Activated T-helper 1 cell treated with anti-CD3 and anti-CD28 coated beads, Interleukin-12 subunit alpha, Interleukin-12 subunit beta, Interleukin-2, Interleukin-4 antibody, amounts not matched to agents 30 ng/mL and 10 ng/mL and 1 ng/mL, durations not matched to agents 14 hours and 24 hours and 36 hours (primary cell): ENCODE results near the gene CACNG4. TPM values are rescaled to one million over a fixed set of nuclear protein-coding genes. Genes with fewer than 3 reads are reported as not detected.

ENCODE experiments used
- DNase-seq: peaks from one replicate; pipeline ENCODE4 v3.0.0; 2021; ENCODE audit warnings: low spot score
- H3K27ac Mint-ChIP-seq: one replicate; pipeline ENCODE4 v1.8.0; 2021; ENCODE audit warnings: mild to moderate bottlenecking, mixed read lengths
- H3K27me3 Mint-ChIP-seq: one replicate; pipeline ENCODE4 v1.8.0; 2022; ENCODE audit warnings: mild to moderate bottlenecking, moderate library complexity, mixed read lengths; ENCODE audit not compliant: insufficient read depth
- H3K36me3 Mint-ChIP-seq: one replicate; pipeline ENCODE4 v1.8.0; 2021; ENCODE audit warnings: low read depth, mixed read lengths
- H3K4me1 Mint-ChIP-seq: one replicate; pipeline ENCODE4 v1.8.0; 2021; ENCODE audit warnings: low read depth, mixed read lengths
- H3K4me3 Mint-ChIP-seq: one replicate; pipeline ENCODE4 v1.8.0; 2021; ENCODE audit warnings: mild to moderate bottlenecking, moderate library complexity, mixed read lengths
- H3K9me3 Mint-ChIP-seq: one replicate; pipeline ENCODE4 v1.8.0; 2021; ENCODE audit warnings: mixed read lengths
- intact Hi-C: fragments of 100-400 bp; cut with micrococcal nuclease; formaldehyde crosslinking; loops from one replicate; pipeline ENCODE4 v1.15.1; 2024
- total RNA-seq: library from RNA; stranded (reverse); gene quantifications from 2 replicates; pipeline ENCODE4 v1.2.3, GENCODE V29; 2022

Gene CACNG4
- total RNA-seq, 1 donor from 2014 or later = not detected

DNA sequence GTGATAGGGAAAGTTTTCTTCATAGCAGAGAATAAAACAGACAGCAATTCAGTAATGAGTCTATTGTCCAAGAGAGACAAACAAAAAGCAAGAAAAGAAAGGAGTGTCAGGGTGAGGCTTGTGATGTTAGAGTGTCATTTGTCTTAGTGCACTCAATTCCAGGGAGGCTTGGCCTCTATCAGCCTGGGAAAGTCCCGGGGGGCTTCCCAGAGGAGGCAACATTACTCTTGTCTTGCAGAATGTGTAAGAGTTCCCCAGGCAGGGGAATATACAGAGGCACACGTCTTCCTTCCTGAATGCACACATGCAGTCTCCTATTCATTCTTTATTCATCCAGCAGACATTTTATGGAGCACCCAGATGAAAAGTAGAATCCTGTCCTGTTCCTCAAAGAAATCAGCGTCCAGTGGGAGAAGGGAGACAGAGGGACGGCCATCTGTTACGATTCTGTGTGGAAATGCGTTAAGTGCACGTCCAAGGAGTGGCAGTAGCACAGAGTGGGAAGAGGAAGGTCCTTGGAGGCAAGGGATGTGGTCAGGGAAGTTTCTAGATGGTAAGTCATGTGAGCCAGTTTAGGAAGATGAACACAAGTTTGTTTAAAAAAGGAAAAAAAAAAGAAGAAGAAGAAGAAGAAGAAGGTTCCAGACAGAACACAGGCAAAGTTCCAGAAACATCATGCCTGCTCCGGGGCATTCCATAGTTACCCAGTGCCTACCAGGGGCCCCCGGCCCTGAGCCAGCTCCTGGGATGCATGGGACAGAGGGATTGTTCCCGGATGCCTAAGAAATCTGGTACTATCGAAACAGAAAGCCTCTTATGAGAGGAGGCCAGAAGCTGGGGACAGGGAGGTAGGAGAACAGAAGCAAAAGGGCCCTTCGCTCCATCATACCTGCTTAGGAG is 21.1 kb downstream of the CACNG4 start:
- H3K4me1 Mint-ChIP-seq = no peaks in the 10 kb centered on the region
- no peaks in the 10 kb centered on the region for H3K9me3 Mint-ChIP-seq
- no peak overlapping the region for H3K27ac Mint-ChIP-seq
- no peak for DNase-seq
- no peaks in the 10 kb centered on the region for H3K36me3 Mint-ChIP-seq
- H3K27me3 Mint-ChIP-seq = peaks cover 13% of the 10 kb centered on the region
- H3K4me3 Mint-ChIP-seq = no peak overlapping the region
- intact Hi-C loops = no loop called here

DNA sequence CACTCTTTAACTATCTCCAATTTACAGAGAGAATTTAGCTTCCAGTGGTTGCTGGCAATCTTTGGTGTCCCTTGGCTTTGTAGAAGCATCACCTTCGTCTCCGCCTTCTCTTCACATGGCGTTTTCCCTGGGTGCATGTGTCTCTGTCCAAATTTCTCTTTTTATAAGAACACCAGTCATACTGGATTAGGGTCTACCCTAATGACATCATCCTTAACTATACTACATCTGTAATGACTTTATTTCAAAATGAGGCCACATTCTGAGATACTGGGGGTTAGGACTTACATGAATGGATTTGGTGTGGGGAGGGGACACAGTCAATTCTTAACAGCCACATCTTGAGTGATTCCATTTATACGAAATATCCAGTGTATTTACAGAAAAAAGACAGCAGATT is 22.2 kb downstream of the CACNG4 start:
- Mint-ChIP-seq H3K27me3 (peaks cover 11% of the 10 kb centered on the region), H3K9me3 (no peaks in the 10 kb centered on the region), H3K27ac (no peak overlapping the region), H3K36me3 (no peaks in the 10 kb centered on the region), H3K4me3 (no peak overlapping the region), H3K4me1 (no peaks in the 10 kb centered on the region)
- DNase-seq = no peak
- intact Hi-C loops = no loop called here

DNA sequence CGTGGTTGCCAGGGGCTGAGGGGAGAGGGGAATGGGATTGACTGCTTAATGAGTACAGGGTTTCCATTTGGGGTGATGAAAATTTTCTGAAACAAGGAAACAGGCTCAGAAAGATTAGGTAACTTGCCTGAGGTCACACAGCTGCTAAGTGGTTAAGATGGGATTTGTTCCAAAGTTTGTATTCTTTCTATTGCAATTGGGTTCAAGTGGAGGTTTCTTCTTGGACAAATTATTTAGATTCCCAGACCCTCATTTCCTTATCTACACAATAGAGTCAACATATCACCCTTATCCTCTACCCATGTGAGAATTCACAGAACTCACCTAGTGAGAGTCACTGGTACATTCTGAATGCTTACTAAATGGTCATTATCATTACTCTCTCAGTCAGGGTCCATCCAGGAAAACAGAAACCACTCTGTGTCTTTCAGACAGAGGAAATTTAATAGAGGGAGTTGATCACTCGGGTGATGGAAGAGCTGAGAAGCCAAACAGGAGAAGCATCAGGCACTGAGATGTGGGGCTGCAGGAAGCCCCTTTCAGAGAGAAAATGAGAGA is 22.6 kb downstream of the CACNG4 start:
- no peak for DNase-seq
- intact Hi-C loops = no loop called here
- Mint-ChIP-seq H3K36me3 (no peaks in the 10 kb centered on the region), H3K4me3 (no peak overlapping the region), H3K27ac (no peak overlapping the region), H3K27me3 (peaks cover 11% of the 10 kb centered on the region), H3K4me1 (no peaks in the 10 kb centered on the region), H3K9me3 (no peaks in the 10 kb centered on the region)

DNA sequence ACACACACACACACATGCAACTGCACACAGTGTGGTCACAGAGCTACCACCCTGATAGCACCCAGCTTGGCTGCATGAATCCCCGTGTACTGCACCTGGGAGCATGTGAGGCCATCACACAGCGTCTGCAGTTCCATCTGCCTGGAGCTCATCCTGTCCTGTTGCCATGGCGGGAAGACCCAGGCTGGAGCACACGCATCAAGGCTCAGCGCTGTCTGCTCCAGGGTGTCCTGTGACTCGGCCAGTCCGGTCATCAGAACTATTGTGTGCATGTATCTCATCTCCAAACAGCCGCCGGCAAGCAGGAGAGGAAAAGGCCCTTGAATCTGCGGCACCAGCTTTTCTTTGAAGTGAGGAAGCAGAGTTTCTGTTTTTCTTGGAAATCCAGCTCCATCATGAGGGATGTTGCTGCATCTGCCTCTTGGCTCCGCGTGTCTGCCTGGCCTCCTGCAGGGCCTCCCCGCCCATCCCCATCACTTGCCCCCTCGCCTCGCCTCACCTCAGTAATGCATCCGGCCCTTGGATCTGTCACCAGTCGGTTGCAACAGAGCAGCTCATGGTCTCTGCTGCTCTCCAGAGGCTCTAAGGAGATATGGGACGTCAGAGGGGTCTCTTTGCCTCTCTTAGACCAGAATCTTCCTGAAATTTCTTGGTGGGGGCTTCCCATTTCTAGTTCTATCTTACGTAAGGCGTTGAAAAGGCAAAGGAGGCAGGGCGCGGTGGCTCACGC is 23.7 kb downstream of the CACNG4 start:
- no peak for DNase-seq
- no peaks in the 10 kb centered on the region for H3K4me1 Mint-ChIP-seq
- H3K4me3 Mint-ChIP-seq = no peak overlapping the region
- H3K36me3 Mint-ChIP-seq = no peaks in the 10 kb centered on the region
- no peaks in the 10 kb centered on the region for H3K9me3 Mint-ChIP-seq
- H3K27me3 Mint-ChIP-seq = peaks cover 8% of the 10 kb centered on the region
- intact Hi-C loops = no loop called here
- no peak overlapping the region for H3K27ac Mint-ChIP-seq

DNA sequence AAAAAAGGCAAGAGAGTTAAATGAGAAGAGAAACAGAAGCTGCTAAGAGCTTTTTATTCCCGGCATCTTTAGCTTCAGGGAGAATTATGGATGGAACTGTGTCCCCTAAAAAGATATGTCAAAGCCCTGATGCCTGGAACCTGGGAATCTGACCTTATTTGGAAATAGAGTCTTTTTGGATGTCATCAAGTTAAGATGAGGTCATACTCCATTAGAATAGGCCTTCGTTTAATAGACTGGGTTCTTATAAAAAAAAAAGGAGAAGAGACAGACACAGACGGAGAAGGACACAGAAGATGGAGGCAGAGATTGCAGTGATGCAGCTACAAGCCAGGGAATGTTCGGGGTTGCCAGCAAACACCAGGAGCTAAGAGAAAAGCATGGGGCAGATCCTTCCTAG is 24.6 kb downstream of the CACNG4 start:
- intact Hi-C loops = no loop called here
- no peak for DNase-seq
- peaks cover 8% of the 10 kb centered on the region for H3K27me3 Mint-ChIP-seq
- H3K9me3 Mint-ChIP-seq = no peaks in the 10 kb centered on the region
- no peaks in the 10 kb centered on the region for H3K36me3 Mint-ChIP-seq
- H3K4me3 Mint-ChIP-seq = no peak overlapping the region
- H3K27ac Mint-ChIP-seq = no peak overlapping the region
- H3K4me1 Mint-ChIP-seq = no peaks in the 10 kb centered on the region

DNA sequence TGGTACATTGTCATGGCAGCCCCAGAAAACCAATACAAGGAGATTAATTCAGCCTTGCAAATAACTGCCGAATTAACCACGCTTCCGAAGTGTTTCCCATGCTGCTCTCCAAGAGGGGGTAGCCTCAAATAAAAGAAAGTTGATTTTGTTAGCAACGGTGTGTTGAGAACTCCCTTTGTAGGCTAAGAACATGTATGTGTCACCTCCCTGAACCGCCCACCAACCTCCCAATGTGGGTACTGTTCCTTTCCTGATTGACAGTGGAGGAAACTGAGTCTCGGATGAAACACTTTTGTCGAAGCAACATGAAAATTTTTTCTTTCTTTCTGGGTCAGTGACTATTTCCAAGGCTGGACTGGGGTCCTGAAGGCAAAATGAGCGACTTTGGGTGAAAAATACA is 25.1 kb downstream of the CACNG4 start:
- H3K27me3 Mint-ChIP-seq = peaks cover 7% of the 10 kb centered on the region
- H3K4me3 Mint-ChIP-seq = no peak overlapping the region
- no peaks in the 10 kb centered on the region for H3K36me3 Mint-ChIP-seq
- no peaks in the 10 kb centered on the region for H3K9me3 Mint-ChIP-seq
- no peaks in the 10 kb centered on the region for H3K4me1 Mint-ChIP-seq
- no peak for DNase-seq
- intact Hi-C loops = no loop called here
- no peak overlapping the region for H3K27ac Mint-ChIP-seq

DNA sequence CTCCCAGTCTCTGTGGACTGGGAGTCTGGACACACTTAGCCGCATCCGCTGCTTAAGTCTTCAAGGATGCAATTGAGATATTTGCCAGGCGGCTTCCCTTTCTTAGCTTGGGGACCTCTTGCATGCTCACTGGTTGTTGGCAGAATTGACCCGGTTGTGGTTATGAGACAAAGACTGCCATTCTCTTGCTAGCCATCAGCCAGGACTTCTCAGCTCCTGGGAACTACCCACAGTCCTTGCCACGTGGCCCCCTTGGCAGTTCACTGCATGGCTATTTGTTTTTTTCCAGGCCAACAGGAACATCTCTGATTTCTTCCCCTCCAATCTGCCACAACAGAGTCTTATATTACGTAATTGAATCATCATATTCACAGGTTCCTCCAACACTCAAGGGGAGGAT is 25.5 kb downstream of the CACNG4 start:
- intact Hi-C loops = no loop called here
- H3K4me1 Mint-ChIP-seq = no peaks in the 10 kb centered on the region
- DNase-seq = no peak
- no peaks in the 10 kb centered on the region for H3K9me3 Mint-ChIP-seq
- H3K36me3 Mint-ChIP-seq = no peaks in the 10 kb centered on the region
- H3K27me3 Mint-ChIP-seq = peaks cover 7% of the 10 kb centered on the region
- H3K4me3 Mint-ChIP-seq = no peak overlapping the region
- H3K27ac Mint-ChIP-seq = no peak overlapping the region

DNA sequence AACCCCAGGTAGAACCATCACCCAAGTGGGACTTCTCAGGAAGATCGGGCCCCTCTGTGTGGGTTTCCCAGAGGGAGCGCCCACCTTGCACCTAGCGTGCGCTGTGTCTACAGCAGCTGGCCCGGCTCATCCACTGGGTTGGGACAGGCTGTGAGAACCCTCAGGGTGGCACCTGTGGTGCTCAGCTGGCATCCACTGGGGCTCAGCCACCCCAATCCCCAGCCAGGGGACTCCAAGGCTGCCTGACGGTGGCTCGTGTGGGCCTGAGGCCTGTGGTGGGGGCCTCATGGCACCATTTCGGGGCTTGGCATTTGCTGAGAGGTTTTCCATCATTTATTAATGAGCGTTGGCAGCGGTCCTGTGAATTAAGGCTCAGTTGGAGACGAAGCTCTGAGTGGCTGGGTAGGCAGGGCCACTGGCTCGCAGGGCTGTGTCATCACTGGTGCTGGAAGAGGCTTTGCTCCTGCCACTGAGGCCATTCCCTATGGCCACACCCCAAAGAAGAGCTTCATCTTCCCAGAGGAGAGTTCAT is 28.5 kb downstream of the CACNG4 start:
- no peak for DNase-seq
- no peaks in the 10 kb centered on the region for H3K9me3 Mint-ChIP-seq
- H3K36me3 Mint-ChIP-seq = no peaks in the 10 kb centered on the region
- intact Hi-C loops = no loop called here
- H3K27me3 Mint-ChIP-seq = peaks cover 8% of the 10 kb centered on the region
- no peak overlapping the region for H3K27ac Mint-ChIP-seq
- H3K4me1 Mint-ChIP-seq = no peaks in the 10 kb centered on the region
- no peak overlapping the region for H3K4me3 Mint-ChIP-seq

DNA sequence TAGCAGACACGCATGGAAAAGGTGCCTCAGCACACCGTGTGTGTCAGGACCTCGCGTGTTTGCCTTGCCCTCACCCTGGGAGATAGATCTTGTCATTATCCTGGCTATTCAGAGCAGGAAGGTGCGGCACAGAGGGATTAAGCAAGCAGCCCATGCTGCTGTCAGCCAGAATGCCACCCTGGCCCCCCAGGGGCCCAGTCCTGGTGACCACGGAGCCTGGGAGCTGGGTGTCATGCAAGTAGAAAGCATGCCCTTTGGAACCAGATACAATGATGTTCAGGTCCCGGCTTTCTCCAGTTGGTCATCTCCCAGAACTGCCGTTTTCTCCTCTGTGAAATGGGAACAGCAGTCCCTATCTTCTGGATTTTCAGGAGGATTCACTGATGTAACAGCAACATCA is 29.9 kb downstream of the CACNG4 start:
- Mint-ChIP-seq H3K4me1 (no peaks in the 10 kb centered on the region), H3K36me3 (no peaks in the 10 kb centered on the region), H3K4me3 (no peak overlapping the region), H3K27ac (no peak overlapping the region), H3K9me3 (no peaks in the 10 kb centered on the region), H3K27me3 (peaks cover 4% of the 10 kb centered on the region)
- intact Hi-C loops = no loop called here
- DNase-seq = no peak

DNA sequence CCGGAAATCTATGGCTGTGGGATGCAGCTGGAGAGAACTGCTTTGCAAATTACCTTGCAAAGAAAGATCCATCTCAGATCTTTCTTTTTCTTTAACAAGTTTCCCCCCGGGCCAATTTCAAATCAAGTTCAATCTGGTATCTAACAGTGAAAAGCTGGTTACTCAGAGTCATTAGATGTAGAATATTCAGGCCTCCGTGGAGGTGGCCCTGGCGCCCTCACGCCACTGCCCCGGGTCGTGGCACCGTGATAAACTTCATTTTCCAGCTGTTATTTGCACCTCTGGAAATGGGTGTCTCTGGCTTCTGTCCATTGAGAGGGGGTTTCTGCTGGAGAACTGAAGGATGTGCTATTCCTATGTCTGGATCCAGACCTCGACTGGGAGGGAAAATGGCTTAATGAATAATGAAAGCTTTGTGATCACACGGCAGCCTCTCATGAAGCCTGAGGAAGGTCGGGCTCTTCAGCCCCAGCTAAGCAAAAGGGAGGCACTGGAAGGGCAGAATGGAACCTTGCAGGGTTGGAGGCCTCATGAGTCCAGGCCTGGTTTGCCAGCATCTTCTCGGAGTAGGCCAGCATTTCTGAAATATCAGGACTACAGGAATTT is 30.5 kb downstream of the CACNG4 start:
- peaks cover 4% of the 10 kb centered on the region for H3K27me3 Mint-ChIP-seq

DNA sequence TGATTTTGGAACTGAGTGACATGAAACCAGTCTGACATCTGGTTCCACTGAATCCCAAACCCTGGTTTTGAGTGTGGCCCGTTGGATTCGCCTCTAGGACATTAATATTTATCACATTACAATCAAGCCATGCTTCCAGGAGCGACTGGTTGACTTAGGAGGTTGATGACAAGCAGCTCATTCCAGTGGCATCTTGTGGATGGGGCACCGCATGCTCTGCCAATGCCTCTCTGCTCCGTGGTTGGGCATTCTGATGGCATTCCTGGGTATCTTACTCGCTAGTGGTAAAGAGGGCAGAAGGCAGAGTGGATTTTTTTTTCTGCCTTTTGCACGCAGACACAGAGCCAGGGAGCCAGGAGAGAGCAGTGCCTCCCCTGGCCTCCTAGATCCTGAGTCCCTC is 31.4 kb downstream of the CACNG4 start:
- H3K9me3 Mint-ChIP-seq = no peaks in the 10 kb centered on the region
- H3K27ac Mint-ChIP-seq = no peak overlapping the region
- H3K4me1 Mint-ChIP-seq = no peaks in the 10 kb centered on the region
- DNase-seq = no peak
- intact Hi-C loops = no loop called here
- H3K4me3 Mint-ChIP-seq = no peak overlapping the region
- no peaks in the 10 kb centered on the region for H3K36me3 Mint-ChIP-seq
- peaks cover 4% of the 10 kb centered on the region for H3K27me3 Mint-ChIP-seq

More for the DNA sequence above, 30.5 kb downstream of the CACNG4 start:
- H3K27ac Mint-ChIP-seq = no peak overlapping the region
- no peak for DNase-seq
- no peaks in the 10 kb centered on the region for H3K36me3 Mint-ChIP-seq
- no peak overlapping the region for H3K4me3 Mint-ChIP-seq
- intact Hi-C loops = no loop called here
- H3K9me3 Mint-ChIP-seq = no peaks in the 10 kb centered on the region
- no peaks in the 10 kb centered on the region for H3K4me1 Mint-ChIP-seq

DNA sequence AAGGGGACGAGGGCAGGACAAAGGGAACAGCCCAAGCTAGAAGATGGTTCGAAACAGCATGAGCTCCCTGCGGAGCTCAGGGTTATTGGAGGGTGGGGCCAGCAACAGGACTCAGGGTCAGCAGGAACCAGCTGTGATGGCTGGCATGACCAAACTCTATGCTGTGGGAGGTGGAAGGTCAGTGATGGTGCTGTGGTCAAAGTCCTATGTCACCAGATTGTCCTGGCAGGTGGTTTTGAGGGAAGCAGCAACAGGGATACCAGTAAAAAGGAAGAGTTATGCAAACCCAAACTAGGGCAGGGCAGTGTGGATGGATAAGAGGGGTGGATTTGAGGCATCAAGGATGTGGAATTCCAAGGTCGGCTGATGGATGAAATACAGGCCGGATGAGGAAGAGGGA is 32.4 kb downstream of the CACNG4 start:
- H3K9me3 Mint-ChIP-seq = no peaks in the 10 kb centered on the region
- no peaks in the 10 kb centered on the region for H3K4me1 Mint-ChIP-seq
- no peaks in the 10 kb centered on the region for H3K36me3 Mint-ChIP-seq
- no peak overlapping the region for H3K4me3 Mint-ChIP-seq
- intact Hi-C loops = no loop called here
- H3K27ac Mint-ChIP-seq = no peak overlapping the region
- H3K27me3 Mint-ChIP-seq = peaks cover 5% of the 10 kb centered on the region
- no peak for DNase-seq

DNA sequence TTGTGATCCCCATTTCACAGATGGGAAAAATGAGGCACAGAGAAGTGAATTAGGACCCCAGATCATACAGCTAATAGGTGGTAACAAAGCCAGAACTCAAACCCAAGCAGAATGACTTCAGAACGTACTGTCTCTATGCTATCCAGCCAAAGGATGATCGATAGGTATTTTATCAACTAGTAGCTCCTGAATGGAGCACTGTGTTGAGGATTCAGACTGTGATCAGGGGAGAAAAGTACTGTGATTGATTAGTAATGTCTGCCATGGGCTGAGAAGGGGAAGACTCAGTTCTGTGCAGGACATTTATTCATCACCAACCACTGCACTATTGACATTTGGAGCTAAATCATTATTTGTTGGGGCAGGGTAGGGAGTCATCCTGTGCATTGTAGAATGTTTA is 38.7 kb downstream of the CACNG4 start:
- Mint-ChIP-seq H3K27ac (no peak overlapping the region), H3K36me3 (no peaks in the 10 kb centered on the region), H3K4me1 (no peaks in the 10 kb centered on the region), H3K4me3 (no peak overlapping the region), H3K27me3 (peaks cover 12% of the 10 kb centered on the region), H3K9me3 (no peaks in the 10 kb centered on the region)
- no peak for DNase-seq
- intact Hi-C loops = no loop called here
